COLO668 (cell line): ENCODE data around the gene C10orf105.

ENCODE experiments used
- DNase-seq: peaks from one replicate; lab custom pipeline; 2025; ENCODE audit not compliant: unreplicated experiment; lab: John Stamatoyannopoulos, UW

The C10orf105 gene

GRCh38 chr10:71700731-71701368, 18.7 kb downstream of the C10orf105 start:
- no peak for DNase-seq

DNA sequence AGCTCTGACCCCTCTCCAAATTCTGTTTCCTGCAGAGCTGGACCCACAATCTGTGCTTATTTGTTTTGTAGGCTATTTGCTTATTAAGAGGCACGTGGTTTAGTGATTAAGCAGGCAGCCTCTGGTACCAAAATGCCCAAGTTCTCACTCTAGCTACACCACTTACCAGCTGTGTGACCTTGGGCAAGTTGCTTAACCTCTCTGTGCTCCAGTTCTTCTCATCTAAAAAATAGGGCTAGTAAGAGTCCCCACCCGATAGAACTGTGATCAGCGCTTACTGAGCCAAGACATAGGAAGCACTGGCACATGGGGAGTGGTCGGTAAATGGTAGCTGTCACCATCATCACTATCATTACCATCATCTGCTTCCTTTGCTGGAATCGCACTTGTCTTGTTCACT, 20.8 kb downstream of the C10orf105 start:
- no peak for DNase-seq

GRCh38 chr10:71697938-71698709, 21.5 kb downstream of the C10orf105 start:
- no peak for DNase-seq

DNA sequence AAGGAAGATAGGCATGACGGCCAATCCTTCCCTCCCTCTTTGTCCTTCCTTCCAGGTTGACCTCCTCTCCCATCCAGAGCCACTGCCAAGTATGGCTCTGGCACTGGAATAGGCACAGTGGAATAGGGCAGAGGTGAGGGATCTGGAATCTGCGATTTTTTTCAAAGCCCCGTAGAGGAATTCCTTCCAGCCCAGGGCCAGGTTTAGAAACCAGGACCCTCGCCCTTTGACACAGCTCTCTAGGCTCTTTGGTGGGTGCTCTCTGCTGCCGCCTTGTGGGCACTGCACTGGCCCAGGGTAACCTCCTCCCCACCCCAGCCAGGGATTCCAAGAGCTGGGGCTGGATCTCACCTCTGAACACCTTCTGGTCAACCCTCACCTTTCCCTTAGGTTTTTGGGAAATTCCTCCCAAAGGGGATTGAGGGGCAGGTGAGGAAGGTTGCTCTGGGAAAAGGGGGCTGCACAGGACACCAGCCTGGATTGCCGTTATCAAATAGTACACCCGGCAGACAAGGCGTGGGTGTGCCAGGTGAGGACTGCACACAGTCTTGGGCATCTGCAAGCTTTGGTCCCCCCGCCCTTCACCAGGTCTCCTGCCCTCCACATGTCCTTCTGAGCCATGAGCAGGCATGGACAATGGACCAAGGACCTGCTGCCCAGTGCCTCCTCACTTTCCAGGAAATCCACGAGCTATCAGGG, 22.8 kb downstream of the C10orf105 start:
- DNase-seq: peak; percentile 27

- DNase-seq: no peak
Measured at GRCh38 chr10:71695502-71696476, 23.8 kb downstream of the C10orf105 start.

DNA sequence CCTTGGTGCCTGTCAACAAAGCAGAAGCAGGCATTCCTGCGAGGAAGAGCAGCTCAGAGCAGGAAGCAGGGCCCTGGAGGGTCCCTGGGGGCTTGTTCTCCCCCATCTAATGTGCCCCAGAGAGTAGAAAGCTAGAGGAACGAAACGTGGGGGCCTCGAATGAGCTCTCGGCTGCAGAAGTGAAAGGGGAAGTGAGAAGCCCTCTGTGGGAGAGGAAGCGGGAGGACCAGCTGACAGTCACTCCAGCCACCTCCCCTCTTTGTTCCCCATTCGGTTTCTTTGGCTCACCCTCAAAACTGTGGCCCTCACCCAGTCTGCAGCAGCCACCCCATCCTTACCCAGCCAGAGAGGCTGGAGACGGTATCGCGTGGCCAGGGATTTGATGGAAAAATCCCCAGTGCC, 25.0 kb downstream of the C10orf105 start:
- no peak for DNase-seq

- no peak for DNase-seq
Measured at GRCh38 chr10:71694039-71694501, 25.5 kb downstream of the C10orf105 start.

DNA sequence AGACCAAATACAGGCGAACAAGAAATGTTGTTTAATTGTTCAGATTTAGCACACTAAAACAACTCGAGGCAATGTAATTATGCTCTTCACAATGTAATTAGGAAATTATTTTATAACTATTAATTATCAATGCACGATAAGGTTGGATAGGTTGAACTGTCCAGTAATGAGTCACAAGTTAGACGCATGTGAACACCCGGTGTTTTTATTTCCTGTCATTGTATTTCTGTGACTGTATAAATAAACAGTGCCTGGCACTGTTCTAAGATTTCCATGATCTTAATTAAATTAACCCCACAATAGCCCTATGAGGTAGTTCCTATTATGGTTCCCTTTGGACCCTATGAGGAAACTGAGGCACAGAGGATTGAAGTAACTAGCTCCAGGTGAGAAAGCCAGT, 26.2 kb downstream of the C10orf105 start:
- no peak for DNase-seq

GRCh38 chr10:71692598-71693306, 26.8 kb downstream of the C10orf105 start:
- DNase-seq: no peak

DNA sequence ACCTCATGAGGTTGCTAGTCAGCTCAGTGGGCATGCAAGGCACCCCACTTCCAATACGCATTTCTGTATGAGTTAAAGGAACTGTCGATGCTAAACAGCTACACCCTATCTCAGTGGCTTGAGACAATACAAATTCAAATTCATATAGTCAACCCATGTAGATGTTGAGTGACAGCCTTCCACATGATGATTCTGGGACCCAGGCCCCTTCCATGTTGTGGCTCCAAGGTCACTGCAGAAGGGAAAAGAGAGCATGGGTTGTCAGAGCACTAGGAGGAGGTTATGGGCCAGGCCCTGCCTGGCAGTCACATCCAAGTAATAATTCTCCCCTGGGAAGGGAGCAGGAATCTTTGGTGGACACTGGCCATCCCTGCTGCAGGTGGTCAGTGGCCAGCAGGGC, 28.2 kb downstream of the C10orf105 start:
- DNase-seq: no peak

GRCh38 chr10:71690094-71690720, 29.4 kb downstream of the C10orf105 start:
- no peak for DNase-seq

GRCh38 chr10:71688256-71688655, 31.3 kb downstream of the C10orf105 start:
- no peak for DNase-seq

GRCh38 chr10:71687480-71687879, 32.1 kb downstream of the C10orf105 start:
- DNase-seq: no peak

DNA sequence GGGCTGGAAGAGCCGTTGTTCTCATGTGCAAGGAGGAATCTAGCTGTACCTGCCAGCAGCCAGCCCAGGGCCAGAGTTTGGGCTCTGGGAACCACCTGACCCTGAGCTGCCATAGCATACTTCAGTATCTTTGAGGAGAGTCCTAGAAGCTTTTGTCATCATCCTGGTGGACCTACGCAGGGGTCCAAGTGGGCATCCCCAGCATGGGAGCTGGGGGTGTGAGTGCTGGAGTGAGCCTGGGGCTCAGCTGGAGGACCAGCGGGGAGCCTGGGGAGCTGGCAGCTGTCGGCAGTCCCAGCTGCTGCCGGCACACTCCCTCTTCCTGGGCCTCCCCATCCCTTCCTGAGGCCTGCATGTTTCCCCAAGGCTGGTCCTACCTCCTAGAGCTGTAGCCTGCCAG, 32.5 kb downstream of the C10orf105 start:
- no peak for DNase-seq

- no peak for DNase-seq
Measured at GRCh38 chr10:71685554-71686232, 33.9 kb downstream of the C10orf105 start.

- no peak for DNase-seq
Measured at GRCh38 chr10:71684356-71685173, 35.0 kb downstream of the C10orf105 start.

GRCh38 chr10:71683301-71683700, 36.3 kb downstream of the C10orf105 start:
- DNase-seq: no peak

GRCh38 chr10:71681977-71682376, 37.6 kb downstream of the C10orf105 start:
- no peak for DNase-seq
